A673 (cell line): ENCODE results near the gene COG8.

ENCODE experiments used
- EZH2 ChIP-seq: fragments of 200-600 bp; sonication (generic); IDR thresholded peaks from 2 replicates; pipeline ENCODE4 v1.6.1; 2017; ENCODE audit warnings: borderline replicate concordance, low read depth, mild to moderate bottlenecking, mixed read lengths, antibody characterized with exemption, low read length; ENCODE audit not compliant: poor library complexity, severe bottlenecking
- TF ChIP-seq, protein P1 (sequence below): fragments of 300-800, 200-600 bp; sonication (generic); conservative IDR thresholded peaks from 2 replicates; pipeline ENCODE4 v1.5.1; 2017; ENCODE audit warnings: low read depth, mild to moderate bottlenecking, antibody characterized with exemption, low read length, moderate library complexity, mixed read lengths

- TF ChIP-seq, protein P1, sequence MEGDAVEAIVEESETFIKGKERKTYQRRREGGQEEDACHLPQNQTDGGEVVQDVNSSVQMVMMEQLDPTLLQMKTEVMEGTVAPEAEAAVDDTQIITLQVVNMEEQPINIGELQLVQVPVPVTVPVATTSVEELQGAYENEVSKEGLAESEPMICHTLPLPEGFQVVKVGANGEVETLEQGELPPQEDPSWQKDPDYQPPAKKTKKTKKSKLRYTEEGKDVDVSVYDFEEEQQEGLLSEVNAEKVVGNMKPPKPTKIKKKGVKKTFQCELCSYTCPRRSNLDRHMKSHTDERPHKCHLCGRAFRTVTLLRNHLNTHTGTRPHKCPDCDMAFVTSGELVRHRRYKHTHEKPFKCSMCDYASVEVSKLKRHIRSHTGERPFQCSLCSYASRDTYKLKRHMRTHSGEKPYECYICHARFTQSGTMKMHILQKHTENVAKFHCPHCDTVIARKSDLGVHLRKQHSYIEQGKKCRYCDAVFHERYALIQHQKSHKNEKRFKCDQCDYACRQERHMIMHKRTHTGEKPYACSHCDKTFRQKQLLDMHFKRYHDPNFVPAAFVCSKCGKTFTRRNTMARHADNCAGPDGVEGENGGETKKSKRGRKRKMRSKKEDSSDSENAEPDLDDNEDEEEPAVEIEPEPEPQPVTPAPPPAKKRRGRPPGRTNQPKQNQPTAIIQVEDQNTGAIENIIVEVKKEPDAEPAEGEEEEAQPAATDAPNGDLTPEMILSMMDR: no peak
- TF ChIP-seq EZH2: no peak
Observed at GRCh38 chr16:69324585-69325253, 14.6 kb downstream of the COG8 start.
